NOMO-1 (cell line): Measurements from ENCODE around the gene CPVL.

ENCODE experiments used
- DNase-seq, 2 experiments: peaks; one replicate each; lab custom pipeline; 2025; ENCODE audit not compliant: unreplicated experiment in 2 of 2; lab: John Stamatoyannopoulos, UW

The CPVL gene

GRCh38 chr7:29013082-29013695 lies 133.1 kb downstream of the CPVL start:
- no peak for DNase-seq

GRCh38 chr7:29009947-29010346 lies 136.4 kb downstream of the CPVL start:
- DNase-seq, result no peak

- DNase-seq, result no peak
Observed at GRCh38 chr7:29008590-29008989, 137.7 kb downstream of the CPVL start.

- no peak for DNase-seq
Observed at GRCh38 chr7:29007127-29007526, 139.2 kb downstream of the CPVL start.

GRCh38 chr7:29005829-29006228 lies 140.5 kb downstream of the CPVL start:
- no peak for DNase-seq

- no peak for DNase-seq
Observed at GRCh38 chr7:29005406-29005805, 140.9 kb downstream of the CPVL start.

- DNase-seq, result no peak
Observed at GRCh38 chr7:29003703-29004102, 142.6 kb downstream of the CPVL start.

GRCh38 chr7:29000717-29001076 lies 145.6 kb downstream of the CPVL start:
- DNase-seq, result no peak

- DNase-seq, result no peak
Observed at GRCh38 chr7:28999895-29000716, 146.2 kb downstream of the CPVL start.

GRCh38 chr7:28999427-28999826 lies 146.9 kb downstream of the CPVL start:
- no peak for DNase-seq

GRCh38 chr7:28998105-28998504 lies 148.2 kb downstream of the CPVL start:
- no peak for DNase-seq

- DNase-seq, result no peak
Observed at GRCh38 chr7:28996836-28997235, 149.5 kb downstream of the CPVL start.

- no peak for DNase-seq
Observed at GRCh38 chr7:28993371-28993770, 153.0 kb downstream of the CPVL start.

GRCh38 chr7:28992798-28993197 lies 153.5 kb downstream of the CPVL start:
- no peak for DNase-seq

GRCh38 chr7:28990200-28990960 lies 156.0 kb downstream of the CPVL start:
- no peak for DNase-seq

- DNase-seq, result no peak
Observed at GRCh38 chr7:28989211-28989980, 156.9 kb downstream of the CPVL start.

GRCh38 chr7:28988810-28989209 lies 157.5 kb downstream of the CPVL start:
- no peak for DNase-seq

GRCh38 chr7:28988091-28988490 lies 158.2 kb downstream of the CPVL start:
- DNase-seq, result peak in 1 of 2 experiments; percentile 24

- peak; percentile 64 to 99 for DNase-seq
Observed at GRCh38 chr7:28986765-28987110, 159.6 kb downstream of the CPVL start.

GRCh38 chr7:28986028-28986764 lies 160.1 kb downstream of the CPVL start:
- no peak for DNase-seq
